ENCODE results near the gene CAPN8. TPM values are rescaled to one million over a fixed set of nuclear protein-coding genes. Genes with fewer than 3 reads are reported as not detected.

Gene CAPN8
- total RNA-seq = under 0.01 TPM in 1 of 2 replicates, not detected in the other

DNA sequence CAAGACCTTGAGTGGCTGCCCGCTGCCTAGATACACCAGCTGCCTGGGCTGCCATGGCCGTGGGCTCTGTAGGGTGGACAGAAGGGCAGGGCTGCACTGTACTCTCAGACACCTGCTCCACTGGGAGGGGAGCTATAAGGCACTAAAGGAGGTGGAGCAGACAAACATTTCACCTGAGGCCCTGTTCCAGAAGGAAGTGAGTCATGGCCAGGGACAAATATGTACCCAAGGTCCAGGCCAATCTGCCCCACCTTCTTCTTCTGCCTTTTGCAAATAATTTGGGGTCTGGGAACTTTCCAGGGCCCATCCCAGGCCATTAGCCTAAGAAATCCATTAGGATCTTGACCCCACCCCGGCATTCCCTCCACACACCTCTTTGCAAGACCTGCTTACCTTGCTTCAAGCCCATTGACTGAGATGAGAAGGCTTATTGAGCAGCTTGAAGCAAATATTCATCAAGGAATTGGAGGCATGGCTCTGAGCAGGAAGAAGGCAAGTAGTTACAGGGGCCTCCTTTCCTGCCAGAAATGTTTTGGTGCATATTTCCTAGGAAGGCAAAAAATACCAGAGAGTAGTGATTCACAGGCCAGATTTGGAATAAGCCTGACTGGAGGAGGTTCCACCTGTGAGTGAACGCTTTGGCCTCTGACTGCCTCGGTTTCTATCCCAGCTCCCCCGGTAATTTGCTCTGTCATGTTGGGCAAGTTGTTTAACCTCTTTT lies at the start of gene CAPN8:
CAPN8 (minus strand) TSS at position 110 of the 721 bp plus-strand sequence; CDS start at position 55, 55 bp downstream.

DNA sequence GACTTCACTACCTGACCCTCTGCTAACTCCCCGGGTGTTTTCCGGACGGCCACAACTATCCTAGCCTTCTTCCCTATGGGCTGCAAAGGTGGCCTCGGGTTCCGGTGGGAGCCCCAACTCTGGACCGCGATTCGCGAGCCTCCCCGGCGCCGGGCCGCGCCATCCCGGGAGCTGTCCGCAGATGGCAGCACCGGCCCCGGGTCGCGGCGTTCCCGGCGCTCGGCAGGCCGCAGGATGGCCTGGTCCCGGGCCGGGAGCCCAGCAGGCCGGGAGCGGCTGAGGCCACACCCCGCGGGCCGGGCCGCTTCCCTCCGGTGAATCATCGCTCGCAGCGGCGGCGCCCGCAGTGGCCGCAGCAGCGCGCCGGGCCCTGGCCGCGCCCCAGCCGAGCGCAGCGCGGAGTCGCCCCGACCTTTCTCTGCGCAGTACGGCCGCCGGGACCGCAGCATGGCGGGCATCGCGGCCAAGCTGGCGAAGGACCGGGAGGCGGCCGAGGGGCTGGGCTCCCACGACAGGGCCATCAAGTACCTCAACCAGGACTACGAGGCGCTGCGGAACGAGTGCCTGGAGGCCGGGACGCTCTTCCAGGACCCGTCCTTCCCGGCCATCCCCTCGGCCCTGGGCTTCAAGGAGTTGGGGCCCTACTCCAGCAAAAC lies 46.8 kb upstream of the CAPN8 start, which contains the start of gene CAPN2:
CAPN2 (plus strand) TSS at position 346 of the 656 bp plus-strand sequence; CDS start at position 448, 102 bp downstream.

Small RNA genes within 50 kb of the gene (small RNA-seq; reads per million reads assigned to genes)
- gene RNU6-1248P = not detected
- gene SNRPEP10 = not detected

Other genes starting within 250 kb of the CAPN8 start
- gene CAPN2, start 46.8 kb upstream of the CAPN8 start, total RNA-seq = 376 and 586 TPM in 2 replicates
- 14.3 and 28.3 TPM in 2 replicates for gene TP53BP2, start 180.2 kb upstream of the CAPN8 start, total RNA-seq

All from subcutaneous preadipocyte (primary cell).